GM18873 (cell line): ENCODE measurements around the gene ATP8A2.

ENCODE experiments used
- ATAC-seq: cut with Tn5 transposase; IDR thresholded peaks from one replicate; pipeline ENCODE4 v1.9.1; 2021; ENCODE audit warnings: mild to moderate bottlenecking, moderate library complexity, moderate number of reproducible peaks; ENCODE audit not compliant: unreplicated experiment, low FRiP score

The ATP8A2 gene

GRCh38 chr13:26074706-26075105 lies 702.9 kb downstream of the ATP8A2 start:
- no peak for ATAC-seq
